IPS-NIHi7 (cell line): ENCODE data around the gene MRTFB.

Experiments used
- DNase-seq: peaks from one replicate; pipeline ENCODE4 v3.0.0; 2012; ENCODE audit warnings: mixed read lengths; ENCODE audit errors: extremely low spot score

The MRTFB gene

GRCh38 chr16:14307527-14308367 is 236.6 kb downstream of the MRTFB start:
- no peak for DNase-seq

- no peak for DNase-seq
Observed at GRCh38 chr16:14308368-14308723, 237.2 kb downstream of the MRTFB start.

GRCh38 chr16:14309001-14309886 is 238.1 kb downstream of the MRTFB start:
- DNase-seq: peak; percentile 64

- no peak for DNase-seq
Observed at GRCh38 chr16:14309906-14310305, 238.8 kb downstream of the MRTFB start.

- DNase-seq: peak; percentile 46
Observed at GRCh38 chr16:14310519-14310991, 239.4 kb downstream of the MRTFB start.

GRCh38 chr16:14314116-14314515 is 243.0 kb downstream of the MRTFB start:
- no peak for DNase-seq

GRCh38 chr16:14315683-14316320 is 244.7 kb downstream of the MRTFB start:
- DNase-seq: no peak
